HepG2 (cell line): ENCODE data around the gene GPSM1. TPM values are rescaled to one million over a fixed set of nuclear protein-coding genes. Genes with fewer than 3 reads are reported as not detected.

Experiments used
- ATAC-seq: fragments of 200-7000 bp; cut with Tn5 transposase; 3 replicates; pipeline ENCODE4 v1.9.1; 2020; ENCODE audit warnings: mild to moderate bottlenecking, moderate library complexity
- BruUV-seq: library from RNA; stranded (reverse); fragments of 400-500 nt; replicated peaks from 2 replicates; lab custom pipeline; 2021; lab: Mats Ljungman, UMichigan
- CTCF ChIA-PET: fragments of 300-600 bp; formaldehyde crosslinking; extraction: SDS; loops from one replicate; lab custom pipeline; 2021; ENCODE audit warnings: low total read pairs, inconsistent platforms, low intra/inter-chr PET ratio; lab: Yijun Ruan, JAX
- POLR2A ChIA-PET: fragments of 350-600 bp; sonication (Branson Sonifier 250); formaldehyde crosslinking; loops from one replicate; lab custom pipeline; 2020; ENCODE audit warnings: antibody characterized with exemption, inconsistent platforms; lab: Yijun Ruan, JAX
- DNase-seq: peaks from one replicate; pipeline ENCODE4 v3.0.0-alpha.2; 2015; ENCODE audit warnings: low spot score
- FAIRE-seq: peaks from 3 replicates; lab custom pipeline; 2011; peaks lifted over from hg19 to GRCh38; lab: Jason Lieb, UNC
- H2AFZ ChIP-seq: one replicate; pipeline ENCODE4 v1.6.1; 2011; ENCODE audit warnings: low read length, inconsistent platforms
- H3K27ac ChIP-seq: fragments of 300-600 bp; 3 replicates; pipeline ENCODE4 v1.8.0; 2011; ENCODE audit warnings: mixed run types, mild to moderate bottlenecking, mixed read lengths, low read length, inconsistent platforms; ENCODE audit not compliant: insufficient read depth; ENCODE audit errors: extremely low read length
- H3K27me3 ChIP-seq, 2 experiments: fragments of 200-600 bp in 1 of 2; 2 replicates in 1 of 2; 3 replicates in 1 of 2; pipeline versions ENCODE4 v1.6.0 to v1.8.0; 2011; ENCODE audit warnings: low read length in 2 of 2, mild to moderate bottlenecking in 2 of 2, moderate library complexity in 2 of 2, inconsistent platforms in 1 of 2; ENCODE audit not compliant: insufficient read depth in 2 of 2, control insufficient read depth in 1 of 2
- H3K36me3 ChIP-seq, 2 experiments: fragments of 200-600 bp in 1 of 2; replicated peaks in 1 of 2; 2 replicates in 1 of 2; 3 replicates in 1 of 2; pipeline versions ENCODE4 v1.5.1 to v1.8.0; 2011; ENCODE audit warnings: low read length in 2 of 2, inconsistent platforms in 1 of 2; ENCODE audit not compliant: insufficient read depth in 2 of 2, control insufficient read depth in 1 of 2
- H3K4me1 ChIP-seq: 2 replicates; pipeline ENCODE4 v1.5.1; 2012; ENCODE audit warnings: low read length, inconsistent platforms; ENCODE audit not compliant: insufficient read depth
- H3K4me2 ChIP-seq: 2 replicates; pipeline ENCODE4 v1.6.0; 2011; ENCODE audit warnings: low read depth, low read length, inconsistent platforms
- H3K4me3 ChIP-seq, 3 experiments: fragments of 200-600 bp in 1 of 3; sonication (generic), shearing (Covaris generic) in 1 of 3; replicated peaks in 1 of 3; 2 replicates each; pipeline ENCODE4 v1.5.1; 2011 to 2016; ENCODE audit warnings: low read length in 3 of 3, inconsistent platforms in 2 of 3, low read depth in 2 of 3, mild to moderate bottlenecking in 2 of 3, control low read depth in 1 of 3, mixed read lengths in 1 of 3; ENCODE audit not compliant: insufficient read depth in 1 of 3
- H3K79me2 ChIP-seq: one replicate; pipeline ENCODE4 v1.6.1; 2011; ENCODE audit warnings: low read length, inconsistent platforms; ENCODE audit not compliant: insufficient read depth
- H3K9ac ChIP-seq: 2 replicates; pipeline ENCODE4 v1.6.0; 2011; ENCODE audit warnings: mild to moderate bottlenecking, low read depth, low read length, inconsistent platforms; ENCODE audit not compliant: insufficient read depth
- H3K9me3 ChIP-seq: 2 replicates; pipeline ENCODE4 v1.5.1; 2012; ENCODE audit warnings: mild to moderate bottlenecking, low read length
- H4K20me1 ChIP-seq: 2 replicates; pipeline ENCODE4 v1.6.0; 2011; ENCODE audit warnings: inconsistent platforms, mild to moderate bottlenecking, low read length, moderate library complexity; ENCODE audit not compliant: insufficient read depth
- BHLHE40 ChIP-seq: IDR thresholded peaks from 2 replicates; pipeline ENCODE4 v1.6.1; 2011; ENCODE audit warnings: low read length, improper control_type of control experiment
- E2F2 ChIP-seq: sonication (generic); formaldehyde crosslinking; IDR thresholded peaks from 2 replicates; pipeline ENCODE4 v1.4.0; 2020; ENCODE audit warnings: missing genetic modification reagents, borderline replicate concordance
- FOXA1 ChIP-seq, 2 experiments: fragments of 450-650 bp in 1 of 2; sonication (generic) in 1 of 2; formaldehyde crosslinking in 1 of 2; IDR thresholded peaks; 2 replicates each; pipeline versions ENCODE4 v1.4.0 to v1.6.1; 2016 to 2020; ENCODE audit warnings: missing genetic modification reagents in 1 of 2
- GMEB1 ChIP-seq: sonication (generic); formaldehyde crosslinking; IDR thresholded peaks from 2 replicates; pipeline ENCODE4 v1.5.1; 2020; ENCODE audit warnings: missing genetic modification reagents, mild to moderate bottlenecking, borderline replicate concordance
- HNRNPL ChIP-seq: fragments of 200-400 bp; formaldehyde crosslinking; IDR thresholded peaks from 2 replicates; pipeline ENCODE4 v1.6.1; 2017; ENCODE audit warnings: mild to moderate bottlenecking, low read depth, low read length
- MIER2 ChIP-seq: IDR thresholded peaks from 2 replicates; pipeline ENCODE4 v1.6.1; 2016; ENCODE audit warnings: missing biosample characterization, missing genetic modification reagents
- SAP130 ChIP-seq: IDR thresholded peaks from 2 replicates; pipeline ENCODE4 v1.6.1; 2016; ENCODE audit warnings: low read depth
- SP5 ChIP-seq: IDR thresholded peaks from 2 replicates; pipeline ENCODE4 v1.6.1; 2016; ENCODE audit warnings: low read depth, borderline replicate concordance
- XRCC5 ChIP-seq: fragments of 200-400 bp; formaldehyde crosslinking; optimal IDR thresholded peaks from 2 replicates; pipeline ENCODE3; 2017; ENCODE audit warnings: mild to moderate bottlenecking, low read length
- ZBTB43 ChIP-seq: sonication (generic); formaldehyde crosslinking; conservative IDR thresholded peaks from 2 replicates; pipeline ENCODE4 v1.4.0; 2020; ENCODE audit warnings: missing genetic modification reagents
- ZFX ChIP-seq: sonication (generic); formaldehyde crosslinking; IDR thresholded peaks from 2 replicates; pipeline ENCODE4 v1.4.0; 2020; ENCODE audit warnings: mild to moderate bottlenecking, low read depth, missing genetic modification reagents, moderate library complexity
- ZNF292 ChIP-seq: sonication (generic); formaldehyde crosslinking; IDR thresholded peaks from 2 replicates; pipeline ENCODE4 v1.8.1; 2022; ENCODE audit warnings: mild to moderate bottlenecking, low read depth, missing genetic modification reagents, borderline replicate concordance
- ZNF510 ChIP-seq: sonication (generic); formaldehyde crosslinking; IDR thresholded peaks from 2 replicates; pipeline ENCODE4 v1.4.0; 2020; ENCODE audit warnings: low read depth, mild to moderate bottlenecking, missing genetic modification reagents
- WGBS: methylation state at CpG from one replicate; pipeline ENCODE4 v1.1.6; 2017; ENCODE audit warnings: low lambda C conversion rate; 5-methylcytosine and 5-hydroxymethylcytosine counted together
- in situ Hi-C: cut with HindIII; loops from 2 replicates; pipeline ENCODE4 v1.10.0; 2017; ENCODE audit warnings: low pct_unique_long_range_greater_than_20kb; ENCODE audit not compliant: extremely low pct_ligation_motif_present
- intact Hi-C: fragments of 100-400 bp; cut with micrococcal nuclease; formaldehyde crosslinking; loops from one replicate; pipeline ENCODE4 v1.10.0; 2022; ENCODE audit not compliant: unreplicated experiment
- polyA plus RNA-seq, 8 experiments: library from polyadenylated mRNA; depleted of rRNA in 3 of 8; stranded (reverse) in 7 of 8; unstranded in 1 of 8; fragments of >200 nt; fragmentation: Illumina TruSeq in 4 of 8; extraction: Trizol in 4 of 8; gene quantifications; 2 replicates each; pipeline versions ENCODE4 v1.2.1 to v1.2.3, GENCODE V29; 2011 to 2016; ENCODE audit warnings: low read depth in 4 of 8, missing spikeins in 1 of 8, mixed read lengths in 1 of 8; ENCODE audit not compliant: insufficient read depth in 1 of 8
- total RNA-seq, 5 experiments: library from RNA; depleted of rRNA; stranded (reverse); fragments of >200 nt; fragmentation: Illumina TruSeq; extraction: Trizol; gene quantifications; 2 replicates each; pipeline ENCODE4 v1.2.3, GENCODE V29; 2016; ENCODE audit warnings: low read depth in 1 of 5
- TF ChIP-seq, protein P1 (sequence below): sonication (generic); formaldehyde crosslinking; IDR thresholded peaks from 2 replicates; pipeline ENCODE4 v1.8.1; 2023; ENCODE audit warnings: mild to moderate bottlenecking, missing genetic modification reagents
- TF ChIP-seq, protein P2 (sequence below): sonication (generic); formaldehyde crosslinking; IDR thresholded peaks from 2 replicates; pipeline ENCODE4 v1.5.0; 2020; ENCODE audit warnings: missing genetic modification reagents, mild to moderate bottlenecking, borderline replicate concordance
- TF ChIP-seq, protein P3 (sequence below): IDR thresholded peaks from 2 replicates; pipeline ENCODE4 v1.6.1; 2012; ENCODE audit warnings: inconsistent platforms

GPSM1 gene
- total and polyA plus RNA-seq, 2 of the 13 experiments (the other 11 are each of a cell fraction or from before 2014, with no cell fraction given): 1.0 to 2.4 TPM

GRCh38 chr9:136352682-136353081, 25.3 kb downstream of the GPSM1 start:
- CTCF ChIA-PET: no interaction called here
- no peak overlapping the region for H3K9ac ChIP-seq
- no CpG with 5 or more reads among the region's 16 CpGs for WGBS
- ATAC-seq (peak; percentile 4; the same call in 1 of the 3 replicates), FAIRE-seq (no peak), DNase-seq (no peak)
- in situ Hi-C loops: no loop called here
- no peak overlapping the region for H2AFZ ChIP-seq
- intact Hi-C loops: no loop called here
- H3K27ac ChIP-seq: no peak overlapping the region
- H3K4me2 ChIP-seq: no peak overlapping the region; the same call in 1 of the 2 replicates
- no peak overlapping the region; a peak in 1 of 6 replicates for H3K4me3 ChIP-seq
- H3K36me3 ChIP-seq: no peaks in the 10 kb centered on the region
- POLR2A ChIA-PET: interaction anchor here (1.5 kb wide), 1 partner anchor 10 kb away, joined by 8 read pairs; the partner anchor contains the start of gene DNLZ
- no peaks in the 10 kb centered on the region for H3K79me2 ChIP-seq
- peaks cover 0 to 9% of the 10 kb centered on the region in 2 experiments; a peak in 2 of 5 replicates for H3K27me3 ChIP-seq
- no peaks in the 10 kb centered on the region for H3K9me3 ChIP-seq
- H3K4me1 ChIP-seq: peaks cover 44% of the 10 kb centered on the region
- no TSS peak for BruUV-seq
- H4K20me1 ChIP-seq: no peaks in the 10 kb centered on the region
- no peak for TF ChIP-seq FOXA1 (IDR thresholded peaks at IDR 0.05)
- peak; percentile 40; the same call in 1 of the 2 replicates for TF ChIP-seq FOXA1 (CRISPR knock-in tag; IDR thresholded peaks at IDR 0.05)
- TF ChIP-seq ZNF292 (CRISPR knock-in tag): 0 out of 2 replicates have a peak, but pooled peaks have one; percentile 12
- TF ChIP-seq ZFX (CRISPR knock-in tag): peak; percentile 25; the same call in 1 of the 2 replicates
- TF ChIP-seq, protein P1, sequence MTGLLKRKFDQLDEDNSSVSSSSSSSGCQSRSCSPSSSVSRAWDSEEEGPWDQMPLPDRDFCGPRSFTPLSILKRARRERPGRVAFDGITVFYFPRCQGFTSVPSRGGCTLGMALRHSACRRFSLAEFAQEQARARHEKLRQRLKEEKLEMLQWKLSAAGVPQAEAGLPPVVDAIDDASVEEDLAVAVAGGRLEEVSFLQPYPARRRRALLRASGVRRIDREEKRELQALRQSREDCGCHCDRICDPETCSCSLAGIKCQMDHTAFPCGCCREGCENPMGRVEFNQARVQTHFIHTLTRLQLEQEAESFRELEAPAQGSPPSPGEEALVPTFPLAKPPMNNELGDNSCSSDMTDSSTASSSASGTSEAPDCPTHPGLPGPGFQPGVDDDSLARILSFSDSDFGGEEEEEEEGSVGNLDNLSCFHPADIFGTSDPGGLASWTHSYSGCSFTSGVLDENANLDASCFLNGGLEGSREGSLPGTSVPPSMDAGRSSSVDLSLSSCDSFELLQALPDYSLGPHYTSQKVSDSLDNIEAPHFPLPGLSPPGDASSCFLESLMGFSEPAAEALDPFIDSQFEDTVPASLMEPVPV: 0 out of 2 replicates have a peak, but pooled peaks have one; percentile 28
- TF ChIP-seq MIER2: no peak
- TF ChIP-seq SAP130: peak; percentile 60
- TF ChIP-seq, protein P2, sequence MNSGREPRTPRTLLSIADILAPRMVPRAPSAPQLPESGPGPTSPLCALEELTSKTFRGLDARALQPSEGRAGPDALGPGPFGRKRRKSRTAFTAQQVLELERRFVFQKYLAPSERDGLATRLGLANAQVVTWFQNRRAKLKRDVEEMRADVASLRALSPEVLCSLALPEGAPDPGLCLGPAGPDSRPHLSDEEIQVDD (CRISPR knock-in tag): no peak
- peak; percentile 17 for TF ChIP-seq XRCC5
- peak; percentile 44 for TF ChIP-seq BHLHE40
- TF ChIP-seq E2F2 (CRISPR knock-in tag): no peak
- TF ChIP-seq, protein P3, sequence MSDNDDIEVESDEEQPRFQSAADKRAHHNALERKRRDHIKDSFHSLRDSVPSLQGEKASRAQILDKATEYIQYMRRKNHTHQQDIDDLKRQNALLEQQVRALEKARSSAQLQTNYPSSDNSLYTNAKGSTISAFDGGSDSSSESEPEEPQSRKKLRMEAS: 0 out of 2 replicates have a peak, but pooled peaks have one; percentile 45
- peak; percentile 61; the same call in 1 of the 2 replicates for TF ChIP-seq ZBTB43 (CRISPR knock-in tag)
- no peak for TF ChIP-seq ZNF510 (CRISPR knock-in tag)
- no peak for TF ChIP-seq GMEB1 (CRISPR knock-in tag)
- TF ChIP-seq HNRNPL: peak; percentile 88
- 0 out of 2 replicates have a peak, but pooled peaks have one; percentile 29 for TF ChIP-seq SP5
